PFSK-1 (cell line): Measurements from ENCODE around the gene ABCC4.

Source experiments
- FOXP2 ChIP-seq: optimal IDR thresholded peaks from 2 replicates; pipeline ENCODE3; 2011; ENCODE audit warnings: borderline replicate concordance, control low read depth, inconsistent platforms; ENCODE audit not compliant: insufficient read depth; ENCODE audit errors: extremely low read length, extremely low read depth
- POLR2AphosphoS5 ChIP-seq: IDR thresholded peaks from 2 replicates; pipeline ENCODE4 v1.6.1; 2012; ENCODE audit warnings: low read depth, mild to moderate bottlenecking, control low read depth, low read length, moderate library complexity
- SIN3A ChIP-seq: IDR thresholded peaks from 2 replicates; pipeline ENCODE4 v1.6.1; 2012; ENCODE audit warnings: mild to moderate bottlenecking, low read length, moderate library complexity, borderline replicate concordance; ENCODE audit not compliant: insufficient read depth
- TAF1 ChIP-seq: IDR thresholded peaks from 2 replicates; pipeline ENCODE4 v1.6.1; 2012; ENCODE audit warnings: low read length, control low read depth, borderline replicate concordance; ENCODE audit not compliant: insufficient read depth
- TF ChIP-seq, protein P1 (sequence below), 2 experiments: IDR thresholded peaks; 2 replicates each; pipeline versions ENCODE4 v1.6.1 to v1.8.0; 2011 to 2012; ENCODE audit warnings: low read depth in 2 of 2, low read length in 2 of 2, control low read depth in 1 of 2, inconsistent platforms in 1 of 2, mild to moderate bottlenecking in 1 of 2, moderate library complexity in 1 of 2; ENCODE audit not compliant: insufficient read depth in 1 of 2

GRCh38 chr13:95236774-95237173 is 64.5 kb downstream of the ABCC4 start:
- TF ChIP-seq, protein P1, sequence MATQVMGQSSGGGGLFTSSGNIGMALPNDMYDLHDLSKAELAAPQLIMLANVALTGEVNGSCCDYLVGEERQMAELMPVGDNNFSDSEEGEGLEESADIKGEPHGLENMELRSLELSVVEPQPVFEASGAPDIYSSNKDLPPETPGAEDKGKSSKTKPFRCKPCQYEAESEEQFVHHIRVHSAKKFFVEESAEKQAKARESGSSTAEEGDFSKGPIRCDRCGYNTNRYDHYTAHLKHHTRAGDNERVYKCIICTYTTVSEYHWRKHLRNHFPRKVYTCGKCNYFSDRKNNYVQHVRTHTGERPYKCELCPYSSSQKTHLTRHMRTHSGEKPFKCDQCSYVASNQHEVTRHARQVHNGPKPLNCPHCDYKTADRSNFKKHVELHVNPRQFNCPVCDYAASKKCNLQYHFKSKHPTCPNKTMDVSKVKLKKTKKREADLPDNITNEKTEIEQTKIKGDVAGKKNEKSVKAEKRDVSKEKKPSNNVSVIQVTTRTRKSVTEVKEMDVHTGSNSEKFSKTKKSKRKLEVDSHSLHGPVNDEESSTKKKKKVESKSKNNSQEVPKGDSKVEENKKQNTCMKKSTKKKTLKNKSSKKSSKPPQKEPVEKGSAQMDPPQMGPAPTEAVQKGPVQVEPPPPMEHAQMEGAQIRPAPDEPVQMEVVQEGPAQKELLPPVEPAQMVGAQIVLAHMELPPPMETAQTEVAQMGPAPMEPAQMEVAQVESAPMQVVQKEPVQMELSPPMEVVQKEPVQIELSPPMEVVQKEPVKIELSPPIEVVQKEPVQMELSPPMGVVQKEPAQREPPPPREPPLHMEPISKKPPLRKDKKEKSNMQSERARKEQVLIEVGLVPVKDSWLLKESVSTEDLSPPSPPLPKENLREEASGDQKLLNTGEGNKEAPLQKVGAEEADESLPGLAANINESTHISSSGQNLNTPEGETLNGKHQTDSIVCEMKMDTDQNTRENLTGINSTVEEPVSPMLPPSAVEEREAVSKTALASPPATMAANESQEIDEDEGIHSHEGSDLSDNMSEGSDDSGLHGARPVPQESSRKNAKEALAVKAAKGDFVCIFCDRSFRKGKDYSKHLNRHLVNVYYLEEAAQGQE (IDR thresholded peaks at IDR 0.05; ENCODE audit: insufficient read depth in 1 of 2, low read depth in 2 of 2, low read length in 2 of 2) = no peak
- TF ChIP-seq TAF1 (no peak), POLR2AphosphoS5 (no peak), SIN3A (no peak), FOXP2 (no peak)
